ENCODE data around the gene IDH3B.

IDH3B gene

DNA sequence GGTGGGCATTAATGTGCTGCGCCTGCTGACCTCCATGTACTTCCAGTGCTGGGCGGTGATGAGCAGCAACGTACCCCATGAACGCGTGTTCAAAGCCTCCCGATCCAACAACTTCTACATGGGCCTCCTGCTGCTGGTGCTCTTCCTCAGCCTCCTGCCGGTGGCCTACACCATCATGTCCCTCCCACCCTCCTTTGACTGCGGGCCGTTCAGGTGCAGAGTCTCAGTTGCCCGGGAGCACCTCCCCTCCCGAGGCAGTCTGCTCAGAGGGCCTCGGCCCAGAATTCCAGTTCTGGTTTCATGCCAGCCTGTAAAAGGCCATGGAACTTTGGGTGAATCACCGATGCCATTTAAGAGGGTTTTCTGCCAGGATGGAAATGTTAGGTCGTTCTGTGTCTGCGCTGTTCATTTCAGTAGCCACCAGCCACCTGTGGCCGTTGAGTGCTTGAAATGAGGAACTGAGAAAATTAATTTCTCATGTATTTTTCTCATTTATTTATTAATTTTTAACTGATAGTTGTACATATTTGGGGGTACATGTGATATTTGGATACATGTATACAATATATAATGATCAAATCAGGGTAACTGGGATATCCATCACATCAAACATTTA lies 46.8 kb downstream of the IDH3B start:
- DNase-seq (ENCODE audit: low spot score), result no peak

DNA sequence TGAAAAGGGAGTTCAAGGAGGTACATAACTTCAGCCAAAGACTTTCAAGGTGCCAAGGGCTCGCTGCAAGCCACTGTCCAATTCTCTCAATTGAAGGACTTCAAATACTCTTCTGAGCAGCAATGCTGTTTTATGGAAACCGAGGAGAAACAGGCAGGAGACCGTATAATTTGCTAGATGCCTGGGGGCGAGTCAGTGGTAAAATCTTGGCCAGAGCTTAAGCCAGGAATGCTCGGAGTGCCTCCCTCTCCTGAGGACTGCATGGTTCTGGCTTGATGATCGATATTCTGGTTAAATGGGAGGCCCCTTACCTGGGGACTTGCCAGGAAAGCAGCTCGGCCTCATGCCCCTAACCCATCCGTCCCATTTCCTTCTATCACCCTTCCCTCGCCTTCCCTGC lies 47.4 kb downstream of the IDH3B start:
- DNase-seq (ENCODE audit: low spot score), result no peak

DNA sequence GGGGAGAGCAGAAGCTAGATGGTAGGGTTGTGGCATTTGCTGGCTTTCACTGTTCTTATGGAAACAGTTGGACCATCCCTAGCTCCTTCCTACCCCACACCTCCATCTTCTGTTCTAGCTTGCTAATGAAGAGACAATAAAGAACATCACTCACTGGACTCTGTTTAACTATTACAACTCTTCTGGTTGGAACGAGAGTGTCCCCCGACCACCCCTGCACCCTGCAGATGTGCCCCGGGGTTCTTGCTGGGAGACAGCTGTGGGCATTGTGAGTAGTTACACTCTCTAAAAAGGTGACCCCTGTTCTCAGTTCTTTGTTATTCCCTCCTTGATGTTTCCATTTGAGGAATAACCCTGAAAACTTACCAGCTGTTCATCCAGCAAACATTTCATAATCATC lies 51.9 kb downstream of the IDH3B start:
- DNase-seq (ENCODE audit: low spot score), result no peak

GRCh38 chr20:2610941-2611720 lies 52.9 kb downstream of the IDH3B start:
- DNase-seq (ENCODE audit: low spot score), result no peak

DNA sequence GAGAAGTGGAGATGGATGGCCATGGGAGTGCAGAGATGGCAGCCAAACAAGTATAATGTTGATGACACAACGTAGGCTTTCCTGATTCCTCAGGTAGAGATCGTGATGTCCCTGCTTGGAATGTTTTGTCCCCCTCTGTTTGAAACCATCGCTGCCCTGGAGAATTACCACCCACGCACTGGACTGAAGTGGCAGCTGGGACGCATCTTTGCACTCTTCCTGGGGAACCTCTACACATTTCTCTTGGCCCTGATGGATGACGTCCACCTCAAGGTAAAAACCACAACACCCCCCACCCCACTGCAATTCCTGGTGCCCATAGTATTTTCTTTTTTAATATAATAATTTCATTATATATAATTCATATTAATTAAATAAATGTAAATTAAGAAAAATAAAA lies 53.7 kb downstream of the IDH3B start:
- no peak for DNase-seq (ENCODE audit: low spot score)
